ENCODE data around the gene CCDC86. TPM values are rescaled to one million over a fixed set of nuclear protein-coding genes. Genes with fewer than 3 reads are reported as not detected.

Gene CCDC86
- total RNA-seq, 2 experiments from 2014 or later: 21.3 to 24.7 TPM

- CTCF ChIA-PET (ENCODE audit: unreplicated experiment): no interaction called here
- no peak overlapping the region for H3K27ac ChIP-seq (ENCODE audit: low read depth, low read length, poor library complexity, severe bottlenecking)
- peaks cover 20% of the 10 kb centered on the region; the same call in 1 of the 2 replicates for H3K36me3 ChIP-seq (ENCODE audit: insufficient read depth, low read length)
- BruUV-seq (replicated peaks): no TSS peak
- intact Hi-C loops (cut with micrococcal nuclease; ENCODE audit: unreplicated experiment): no loop called here
- TF ChIP-seq EZH2phosphoT487 (IDR thresholded peaks at IDR 0.05; ENCODE audit: borderline replicate concordance, low read depth, low read length) (no peak), CTCF (conservative IDR thresholded peaks at IDR 0.05; ENCODE audit: low read length) (no peak)
- no peaks in the 10 kb centered on the region for H3K4me1 ChIP-seq (ENCODE audit: insufficient read depth, low read length, poor library complexity, severe bottlenecking)
- POLR2A ChIA-PET: interaction anchor here (2.3 kb wide), 1 partner anchor 13 kb away, joined by 7 read pairs; no protein-coding TSS in a partner anchor
- DNase-seq (ENCODE audit: low spot score): no peak
- no peak overlapping the region for H3K4me3 ChIP-seq (ENCODE audit: low read depth, low read length, poor library complexity, severe bottlenecking)
- H2AFZ ChIP-seq (ENCODE audit: low read length): no peak overlapping the region
- H3K79me2 ChIP-seq (ENCODE audit: insufficient read depth, low read depth, low read length): no peaks in the 10 kb centered on the region
- no peaks in the 10 kb centered on the region for H3K9me2 ChIP-seq (ENCODE audit: insufficient read depth, low read length)
- no peaks in the 10 kb centered on the region for H3K9me3 ChIP-seq (ENCODE audit: low read length)
- no peaks in the 10 kb centered on the region for H4K20me1 ChIP-seq (ENCODE audit: insufficient read depth, low read length)
- no peak overlapping the region for H3K4me2 ChIP-seq (ENCODE audit: low read length)
Observed at GRCh38 chr11:60874421-60875365, 32.8 kb downstream of the CCDC86 start.

- no peak overlapping the region for H2AFZ ChIP-seq (ENCODE audit: low read length)
- DNase-seq (ENCODE audit: low spot score): no peak
- TF ChIP-seq EZH2phosphoT487 (IDR thresholded peaks at IDR 0.05; ENCODE audit: borderline replicate concordance, low read depth, low read length) (no peak), CTCF (conservative IDR thresholded peaks at IDR 0.05; ENCODE audit: low read length) (no peak)
- H3K4me1 ChIP-seq (ENCODE audit: insufficient read depth, low read length, poor library complexity, severe bottlenecking): no peaks in the 10 kb centered on the region
- no peak overlapping the region for H3K4me3 ChIP-seq (ENCODE audit: low read depth, low read length, poor library complexity, severe bottlenecking)
- no peaks in the 10 kb centered on the region for H3K79me2 ChIP-seq (ENCODE audit: insufficient read depth, low read depth, low read length)
- intact Hi-C loops (cut with micrococcal nuclease; ENCODE audit: unreplicated experiment): no loop called here
- POLR2A ChIA-PET: interaction anchor here (0.8 to 2.3 kb wide), 2 partner anchors 10 to 12 kb away, joined by 3 to 7 read pairs; no protein-coding TSS in a partner anchor
- no TSS peak for BruUV-seq (replicated peaks)
- no peak overlapping the region for H3K4me2 ChIP-seq (ENCODE audit: low read length)
- no peak overlapping the region for H3K27ac ChIP-seq (ENCODE audit: low read depth, low read length, poor library complexity, severe bottlenecking)
- H3K9me3 ChIP-seq (ENCODE audit: low read length): no peaks in the 10 kb centered on the region
- H4K20me1 ChIP-seq (ENCODE audit: insufficient read depth, low read length): no peaks in the 10 kb centered on the region
- H3K36me3 ChIP-seq (ENCODE audit: insufficient read depth, low read length): peaks cover 28% of the 10 kb centered on the region
- CTCF ChIA-PET (ENCODE audit: unreplicated experiment): no interaction called here
- no peaks in the 10 kb centered on the region for H3K9me2 ChIP-seq (ENCODE audit: insufficient read depth, low read length)
Observed at GRCh38 chr11:60875366-60876167, 33.7 kb downstream of the CCDC86 start.

Data from OCI-LY7 (cell line).